ENCODE data around the gene AUTS2. TPM values are rescaled to one million over a fixed set of nuclear protein-coding genes. Genes with fewer than 3 reads are reported as not detected.

The AUTS2 gene
- total RNA-seq, 1 donor from 2014 or later = 56.0 TPM

- no peak for ATAC-seq
- TF ChIP-seq, protein P1, sequence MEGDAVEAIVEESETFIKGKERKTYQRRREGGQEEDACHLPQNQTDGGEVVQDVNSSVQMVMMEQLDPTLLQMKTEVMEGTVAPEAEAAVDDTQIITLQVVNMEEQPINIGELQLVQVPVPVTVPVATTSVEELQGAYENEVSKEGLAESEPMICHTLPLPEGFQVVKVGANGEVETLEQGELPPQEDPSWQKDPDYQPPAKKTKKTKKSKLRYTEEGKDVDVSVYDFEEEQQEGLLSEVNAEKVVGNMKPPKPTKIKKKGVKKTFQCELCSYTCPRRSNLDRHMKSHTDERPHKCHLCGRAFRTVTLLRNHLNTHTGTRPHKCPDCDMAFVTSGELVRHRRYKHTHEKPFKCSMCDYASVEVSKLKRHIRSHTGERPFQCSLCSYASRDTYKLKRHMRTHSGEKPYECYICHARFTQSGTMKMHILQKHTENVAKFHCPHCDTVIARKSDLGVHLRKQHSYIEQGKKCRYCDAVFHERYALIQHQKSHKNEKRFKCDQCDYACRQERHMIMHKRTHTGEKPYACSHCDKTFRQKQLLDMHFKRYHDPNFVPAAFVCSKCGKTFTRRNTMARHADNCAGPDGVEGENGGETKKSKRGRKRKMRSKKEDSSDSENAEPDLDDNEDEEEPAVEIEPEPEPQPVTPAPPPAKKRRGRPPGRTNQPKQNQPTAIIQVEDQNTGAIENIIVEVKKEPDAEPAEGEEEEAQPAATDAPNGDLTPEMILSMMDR (IDR thresholded peaks at IDR 0.05) = no peak
- intact Hi-C loops (cut with DNase I) = no loop called here
Measured at GRCh38 chr7:70156057-70156456, 557.8 kb downstream of the AUTS2 start.

GRCh38 chr7:70159121-70159520, 560.8 kb downstream of the AUTS2 start:
- TF ChIP-seq, protein P1 (IDR thresholded peaks at IDR 0.05) = no peak
- no peaks in the 10 kb centered on the region for H3K27me3 ChIP-seq
- H3K36me3 ChIP-seq = no peaks in the 10 kb centered on the region
- ATAC-seq = no peak
- H3K4me1 ChIP-seq = no peaks in the 10 kb centered on the region
- no peaks in the 10 kb centered on the region for H3K9me3 ChIP-seq
- no peak for DNase-seq
- no peak overlapping the region for H3K27ac ChIP-seq
- H3K4me3 ChIP-seq = no peak overlapping the region
- intact Hi-C loops (cut with DNase I) = no loop called here

More at GRCh38 chr7:70156057-70156456, 557.8 kb downstream of the AUTS2 start:
- no peak overlapping the region for H3K4me3 ChIP-seq
- H3K27ac ChIP-seq = no peak overlapping the region
- H3K36me3 ChIP-seq = no peaks in the 10 kb centered on the region
- no peaks in the 10 kb centered on the region for H3K27me3 ChIP-seq
- no peak for DNase-seq
- H3K4me1 ChIP-seq = no peaks in the 10 kb centered on the region
- H3K9me3 ChIP-seq = no peaks in the 10 kb centered on the region

GRCh38 chr7:70165477-70166170, 567.3 kb downstream of the AUTS2 start:
- peaks cover 9% of the 10 kb centered on the region for H3K9me3 ChIP-seq
- DNase-seq (no peak), ATAC-seq (peak; percentile 76)
- no peaks in the 10 kb centered on the region for H3K36me3 ChIP-seq
- no peak overlapping the region for H3K4me3 ChIP-seq
- no peaks in the 10 kb centered on the region for H3K27me3 ChIP-seq
- peak overlapping the region; percentile 68 for H3K27ac ChIP-seq
- intact Hi-C loops (cut with DNase I) = no loop called here
- TF ChIP-seq, protein P1 (IDR thresholded peaks at IDR 0.05) = no peak
- no peaks in the 10 kb centered on the region for H3K4me1 ChIP-seq

- intact Hi-C loops (cut with DNase I) = no loop called here
- DNase-seq (no peak), ATAC-seq (no peak)
- H3K4me3 ChIP-seq = no peak overlapping the region
- H3K36me3 ChIP-seq = no peaks in the 10 kb centered on the region
- no peak overlapping the region for H3K27ac ChIP-seq
- H3K27me3 ChIP-seq = no peaks in the 10 kb centered on the region
- no peaks in the 10 kb centered on the region for H3K4me1 ChIP-seq
- peaks cover 9% of the 10 kb centered on the region for H3K9me3 ChIP-seq
- TF ChIP-seq, protein P1 (IDR thresholded peaks at IDR 0.05) = no peak
Measured at GRCh38 chr7:70171369-70171920, 573.2 kb downstream of the AUTS2 start.

DNA sequence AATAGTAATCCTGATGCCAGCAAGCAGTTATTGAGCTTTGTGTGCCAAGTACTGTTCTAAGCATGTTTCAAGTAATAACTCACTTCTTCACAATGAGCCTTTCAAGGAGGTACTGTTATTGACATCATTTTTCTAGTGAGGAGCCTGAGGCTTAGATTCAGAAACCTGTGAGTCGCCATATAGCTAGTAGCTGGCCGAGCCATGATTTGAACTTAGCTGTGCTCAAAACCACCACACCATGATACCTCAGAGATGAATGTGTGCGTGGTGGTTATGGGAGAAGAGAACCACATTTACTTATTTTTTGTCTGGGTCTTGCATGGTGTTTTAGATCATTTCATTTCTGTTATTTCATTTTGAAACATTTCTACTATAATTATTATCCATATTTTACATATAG, 578.9 kb downstream of the AUTS2 start:
- Histone ChIP-seq H3K36me3 (no peaks in the 10 kb centered on the region), H3K4me1 (no peaks in the 10 kb centered on the region), H3K27ac (no peak overlapping the region), H3K27me3 (no peaks in the 10 kb centered on the region), H3K4me3 (no peak overlapping the region), H3K9me3 (no peaks in the 10 kb centered on the region)
- intact Hi-C loops (cut with DNase I) = no loop called here
- no peak for ATAC-seq
- TF ChIP-seq, protein P1 (IDR thresholded peaks at IDR 0.05) = no peak
- DNase-seq = no peak
